Kidney (tissue), 14 donors: Measurements from ENCODE around the gene CFH. TPM values are rescaled to one million over a fixed set of nuclear protein-coding genes. Genes with fewer than 3 reads are reported as not detected.

ENCODE experiments used
- DNase-seq, 5 donors: peaks; one replicate each; pipeline ENCODE4 v3.0.0-alpha.2; 2013 to 2020
- FAIRE-seq: peaks from 2 replicates; lab custom pipeline; 2012; peaks lifted over from hg19 to GRCh38; lab: Jason Lieb, UNC
- H3K27ac ChIP-seq, 2 donors: one replicate each; pipeline ENCODE4 v1.7.0; 2013; ENCODE audit warnings: low read depth in 2 of 2, low read length in 2 of 2, inconsistent platforms in 1 of 2
- H3K27me3 ChIP-seq: one replicate; pipeline ENCODE4 v1.7.1; 2013; ENCODE audit warnings: low read length, inconsistent platforms; ENCODE audit not compliant: control insufficient read depth, insufficient read depth
- H3K36me3 ChIP-seq, 3 donors: one replicate each; pipeline versions ENCODE4 v1.7.0 to v1.7.1; 2013; ENCODE audit warnings: low read length in 3 of 3, control low read depth in 1 of 3, inconsistent platforms in 1 of 3; ENCODE audit not compliant: insufficient read depth in 3 of 3, control insufficient read depth in 2 of 3
- H3K4me1 ChIP-seq, 3 donors: one replicate each; pipeline versions ENCODE4 v1.7.0 to v1.7.1; 2013; ENCODE audit warnings: low read length in 3 of 3, inconsistent platforms in 1 of 3, low read depth in 1 of 3; ENCODE audit not compliant: control insufficient read depth in 2 of 3, insufficient read depth in 2 of 3
- H3K4me3 ChIP-seq, 3 donors: one replicate each; pipeline versions ENCODE4 v1.7.0 to v1.8.1; 2013; ENCODE audit warnings: low read length in 3 of 3, control low read depth in 1 of 3, inconsistent platforms in 1 of 3
- H3K9ac ChIP-seq, 3 donors: one replicate each; pipeline versions ENCODE4 v1.7.0 to v1.7.1; 2013; ENCODE audit warnings: low read length in 3 of 3, control low read depth in 1 of 3, inconsistent platforms in 1 of 3
- H3K9me3 ChIP-seq, 3 donors: one replicate each; pipeline versions ENCODE4 v1.7.0 to v1.7.1; 2013; ENCODE audit warnings: low read length in 3 of 3, control low read depth in 1 of 3, inconsistent platforms in 1 of 3; ENCODE audit not compliant: control insufficient read depth in 2 of 3, insufficient read depth in 1 of 3
- intact Hi-C: fragments of 100-400 bp; cut with DNase I; formaldehyde crosslinking; loops from one replicate; pipeline ENCODE4 v1.11.1; 2022
- polyA plus RNA-seq: library from polyadenylated mRNA; stranded (reverse); fragments of 350-450 nt; fragmentation: Illumina TruSeq; extraction: RNeasy Lipid Tissue Mini Kit (QIAGEN cat#74804); gene quantifications from one replicate; pipeline ENCODE4 v1.2.3, GENCODE V29; 2014; ENCODE audit warnings: low read depth, low replicate concordance; ENCODE audit not compliant: insufficient read depth
- total RNA-seq: library from RNA; stranded (reverse); fragmentation: NEBNext Ultra II Directional; extraction: Animal tissue kit (Norgen Biotek cat#: 25700); gene quantifications from one replicate; pipeline ENCODE4 v1.2.1, GENCODE V29; 2021
- TF ChIP-seq, protein P1 (sequence below): IDR thresholded peaks from 3 replicates; pipeline ENCODE4 v1.5.1; 2012; ENCODE audit warnings: mild to moderate bottlenecking, moderate library complexity, borderline replicate concordance; ENCODE audit not compliant: insufficient read depth; ENCODE audit errors: extremely low read depth
- donor health status: control.
- donor health status: control.
- donor health status: control.
- donor health status: control.
- donor health status: control.
- donor health status: DM: yes; HTN: yes; CAD: no.
- donor health status: Normal renal cell carcinoma (clear cell type).

CFH gene
- total and polyA plus RNA-seq, 2 donors from 2014 or later, result 24.8 to 99.3 TPM

DNA sequence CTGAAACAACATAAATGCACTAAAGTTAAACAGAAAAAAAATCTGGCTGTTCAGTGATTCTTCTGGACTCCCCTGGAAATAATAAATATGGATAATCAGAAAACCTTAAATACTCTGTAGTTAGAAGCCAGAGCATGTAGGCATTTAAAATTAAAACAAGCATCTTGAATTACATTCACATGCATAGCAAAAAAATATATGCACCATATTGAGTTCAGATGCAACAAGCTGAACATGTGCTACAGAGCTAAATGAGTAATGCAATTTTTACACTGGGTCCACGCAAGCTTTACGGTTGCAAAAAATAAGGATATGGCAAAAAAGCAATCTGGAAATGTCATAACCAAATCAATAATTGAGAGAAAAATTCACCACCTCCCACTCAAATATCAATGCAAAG is 32.1 kb upstream of the CFH start:
- Histone ChIP-seq H3K27ac (no peak overlapping the region), H3K9me3 (no peaks in the 10 kb centered on the region), H3K36me3 (no peaks in the 10 kb centered on the region), H3K4me1 (no peaks in the 10 kb centered on the region), H3K9ac (no peak overlapping the region), H3K27me3 (no peaks in the 10 kb centered on the region), H3K4me3 (no peak overlapping the region)
- no peak for DNase-seq
- no peak for FAIRE-seq
- TF ChIP-seq, protein P1, sequence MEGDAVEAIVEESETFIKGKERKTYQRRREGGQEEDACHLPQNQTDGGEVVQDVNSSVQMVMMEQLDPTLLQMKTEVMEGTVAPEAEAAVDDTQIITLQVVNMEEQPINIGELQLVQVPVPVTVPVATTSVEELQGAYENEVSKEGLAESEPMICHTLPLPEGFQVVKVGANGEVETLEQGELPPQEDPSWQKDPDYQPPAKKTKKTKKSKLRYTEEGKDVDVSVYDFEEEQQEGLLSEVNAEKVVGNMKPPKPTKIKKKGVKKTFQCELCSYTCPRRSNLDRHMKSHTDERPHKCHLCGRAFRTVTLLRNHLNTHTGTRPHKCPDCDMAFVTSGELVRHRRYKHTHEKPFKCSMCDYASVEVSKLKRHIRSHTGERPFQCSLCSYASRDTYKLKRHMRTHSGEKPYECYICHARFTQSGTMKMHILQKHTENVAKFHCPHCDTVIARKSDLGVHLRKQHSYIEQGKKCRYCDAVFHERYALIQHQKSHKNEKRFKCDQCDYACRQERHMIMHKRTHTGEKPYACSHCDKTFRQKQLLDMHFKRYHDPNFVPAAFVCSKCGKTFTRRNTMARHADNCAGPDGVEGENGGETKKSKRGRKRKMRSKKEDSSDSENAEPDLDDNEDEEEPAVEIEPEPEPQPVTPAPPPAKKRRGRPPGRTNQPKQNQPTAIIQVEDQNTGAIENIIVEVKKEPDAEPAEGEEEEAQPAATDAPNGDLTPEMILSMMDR, result no peak
- intact Hi-C loops, result no loop called here

DNA sequence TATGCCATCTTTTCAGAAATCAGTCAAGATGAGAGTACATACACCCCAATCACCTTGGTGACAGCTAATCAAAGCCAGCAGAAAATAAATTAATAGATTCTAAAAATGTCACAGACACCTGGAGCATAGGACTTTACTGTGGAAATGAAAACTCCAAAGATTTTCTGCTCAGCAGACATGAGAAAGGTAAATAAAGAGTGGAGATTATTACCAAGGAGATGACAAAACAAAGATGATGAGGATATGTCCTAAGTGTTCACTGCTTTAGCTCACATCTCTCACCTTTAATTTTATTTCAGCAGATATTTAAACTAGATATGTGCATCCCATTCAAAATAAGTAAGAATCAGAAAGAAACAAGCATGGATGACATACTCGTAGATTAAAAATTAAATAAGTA is 28.8 kb upstream of the CFH start:
- TF ChIP-seq, protein P1, result no peak
- intact Hi-C loops, result no loop called here
- DNase-seq, result no peak
- H3K4me3 ChIP-seq, result no peak overlapping the region
- no peaks in the 10 kb centered on the region for H3K36me3 ChIP-seq
- H3K27me3 ChIP-seq, result no peaks in the 10 kb centered on the region
- no peaks in the 10 kb centered on the region for H3K9me3 ChIP-seq
- no peak overlapping the region for H3K9ac ChIP-seq
- H3K4me1 ChIP-seq, result no peaks in the 10 kb centered on the region
- no peak for FAIRE-seq
- H3K27ac ChIP-seq, result no peak overlapping the region

DNA sequence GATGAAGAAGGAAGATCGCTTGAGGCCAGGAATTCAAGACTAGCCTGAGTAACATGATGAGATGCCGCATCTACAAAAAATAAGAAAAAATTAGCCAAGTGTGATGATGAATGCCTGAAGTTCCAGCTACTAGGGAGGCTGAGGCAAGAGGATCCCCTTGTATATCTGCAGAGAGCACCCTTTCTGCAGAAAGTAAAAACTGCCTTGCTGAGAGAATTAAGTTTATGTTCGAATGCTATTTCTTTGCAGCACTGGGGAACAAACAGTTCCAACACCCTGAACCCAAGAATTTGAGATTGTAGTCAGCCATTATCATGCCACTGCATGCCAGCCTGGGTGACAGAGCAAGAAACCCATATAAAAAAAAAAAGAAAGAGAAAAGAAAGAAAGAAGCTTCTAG is 23.0 kb upstream of the CFH start:
- H3K27me3 ChIP-seq, result no peaks in the 10 kb centered on the region
- intact Hi-C loops, result no loop called here
- no peak for FAIRE-seq

More for the DNA sequence above, 23.0 kb upstream of the CFH start:
- H3K27ac ChIP-seq, result no peak overlapping the region
- H3K4me1 ChIP-seq, result no peaks in the 10 kb centered on the region
- H3K9me3 ChIP-seq, result peaks cover 0 to 6% (median 0%) of the 10 kb centered on the region in 3 donors
- no peak overlapping the region for H3K9ac ChIP-seq
- no peak overlapping the region for H3K4me3 ChIP-seq
- H3K36me3 ChIP-seq, result no peaks in the 10 kb centered on the region
- DNase-seq, result no peak
- TF ChIP-seq, protein P1, result no peak
